CD1c-positive myeloid dendritic cell (primary cell): ENCODE data around the gene TNFRSF19.
"Not testable (repeated sequence)": the region's sequence is repeated elsewhere in the genome, so short reads cannot be mapped to it uniquely, and the experiment has no call there.

ENCODE experiments used
- DNase-seq: peaks from one replicate; pipeline ENCODE4 v3.0.0-alpha.2; 2016; ENCODE audit errors: extremely low spot score

The TNFRSF19 gene

DNA sequence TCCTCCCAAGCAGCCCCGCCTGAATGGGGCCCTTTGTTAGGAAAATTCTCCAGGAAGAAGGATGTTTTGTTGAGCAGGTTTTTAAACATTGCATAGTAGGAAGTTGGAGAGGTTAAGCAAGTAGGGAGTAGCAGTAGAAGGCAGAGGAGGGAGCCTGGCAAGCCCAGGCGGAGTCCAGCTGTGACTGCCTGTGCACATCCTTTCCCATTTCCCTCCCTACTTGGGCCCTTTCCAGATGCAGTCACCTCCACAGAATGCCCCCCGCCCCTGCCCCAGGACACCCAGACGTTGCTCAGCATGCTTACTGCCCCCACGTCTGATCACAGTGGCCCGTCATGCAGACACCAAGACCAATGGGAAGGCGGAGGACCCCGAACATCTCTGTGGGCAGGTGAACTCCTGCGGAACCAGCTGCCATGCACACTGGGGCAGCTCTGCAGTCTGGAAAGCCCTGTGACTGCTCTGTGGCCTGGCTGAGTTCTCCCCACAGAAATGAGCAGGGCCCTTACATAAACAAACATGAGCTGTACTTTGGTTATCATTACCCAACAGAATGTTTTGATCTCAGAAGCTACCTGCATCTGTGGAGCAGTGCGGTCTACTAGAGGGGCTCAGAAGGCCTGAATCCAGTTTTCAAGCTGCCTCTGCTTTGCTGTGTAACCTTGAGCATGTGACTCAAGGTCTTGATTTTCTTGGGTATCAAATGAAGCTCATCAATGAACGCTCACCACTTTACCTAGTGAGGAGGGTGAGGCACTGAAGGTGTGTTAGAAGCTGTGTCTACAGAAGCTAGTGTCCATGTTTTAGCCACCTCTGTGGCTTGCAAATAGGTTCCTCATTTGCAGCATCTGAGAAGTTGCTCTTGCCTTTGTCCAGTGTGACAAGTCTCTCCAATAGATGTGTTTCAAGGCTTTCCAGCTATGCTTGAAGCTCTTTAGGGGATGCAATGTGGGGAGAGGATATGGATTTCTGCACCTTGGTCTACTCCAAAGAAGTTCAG, 84.2 kb downstream of the TNFRSF19 start:
- DNase-seq: no peak

GRCh38 chr13:23655321-23655720, 85.1 kb downstream of the TNFRSF19 start:
- no peak for DNase-seq

GRCh38 chr13:23656637-23657371, 86.6 kb downstream of the TNFRSF19 start:
- peak; percentile 87 for DNase-seq

GRCh38 chr13:23658929-23659541, 88.8 kb downstream of the TNFRSF19 start:
- DNase-seq: no peak

- no peak for DNase-seq
Measured at GRCh38 chr13:23660249-23660648, 90.0 kb downstream of the TNFRSF19 start.

DNA sequence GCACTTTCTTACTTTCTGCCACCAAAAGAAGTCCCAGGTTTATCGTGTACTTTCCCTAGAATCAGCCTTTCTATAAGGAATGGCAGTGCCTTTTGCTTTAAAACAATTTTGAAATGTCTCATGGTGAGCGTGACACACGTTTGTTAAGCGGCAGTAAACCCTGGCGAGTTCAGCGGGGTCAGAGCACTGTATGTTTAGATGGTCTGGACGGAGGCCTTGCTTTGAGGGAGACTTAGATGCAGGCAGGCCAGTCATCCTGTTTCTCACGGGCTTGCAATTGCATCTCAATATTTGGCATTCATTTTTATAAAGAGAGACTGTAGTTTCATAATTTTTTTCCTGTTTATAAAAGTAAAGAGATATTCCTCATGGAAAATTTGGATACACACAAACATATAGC, 96.4 kb downstream of the TNFRSF19 start:
- no peak for DNase-seq

DNA sequence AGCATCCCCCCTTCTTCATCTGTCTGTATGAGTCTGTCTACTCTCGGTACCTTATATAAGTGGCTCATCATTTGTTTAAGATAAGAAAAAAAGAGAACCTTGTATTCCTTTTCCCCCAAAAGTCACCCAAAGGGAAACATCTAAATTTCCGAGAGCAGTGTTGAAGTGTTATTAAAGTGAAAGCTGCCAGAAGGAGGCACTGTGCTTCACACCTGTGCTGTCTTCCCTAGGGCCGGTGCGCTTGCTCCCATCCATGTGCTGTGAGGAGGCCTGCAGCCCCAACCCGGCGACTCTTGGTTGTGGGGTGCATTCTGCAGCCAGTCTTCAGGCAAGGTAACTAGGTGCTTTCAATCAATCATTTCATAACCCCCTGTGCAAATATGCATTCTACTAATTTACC, 97.5 kb downstream of the TNFRSF19 start:
- DNase-seq: no peak

- DNase-seq: no peak
Measured at GRCh38 chr13:23668562-23668961, 98.3 kb downstream of the TNFRSF19 start.

GRCh38 chr13:23670793-23671192, 100.6 kb downstream of the TNFRSF19 start:
- DNase-seq: no peak

DNA sequence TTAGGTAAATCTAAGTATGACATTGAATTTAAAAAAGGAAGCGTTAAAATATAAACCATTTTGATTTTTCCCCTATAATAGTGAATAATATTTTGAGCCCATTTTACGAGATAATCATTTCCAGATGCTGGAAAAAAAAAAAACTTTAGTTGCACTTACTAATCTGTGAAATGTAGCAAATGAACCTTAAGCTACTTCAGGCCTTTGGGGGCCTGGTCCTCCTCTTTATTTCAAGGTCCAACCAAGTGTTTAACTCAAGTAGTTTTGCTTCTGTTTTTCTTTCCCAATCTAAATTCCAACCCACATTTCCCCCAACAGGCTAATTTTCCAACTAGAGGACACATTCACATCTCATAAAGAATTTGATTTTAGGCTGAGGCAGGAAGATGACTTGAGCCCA, 101.2 kb downstream of the TNFRSF19 start:
- DNase-seq: no peak

DNA sequence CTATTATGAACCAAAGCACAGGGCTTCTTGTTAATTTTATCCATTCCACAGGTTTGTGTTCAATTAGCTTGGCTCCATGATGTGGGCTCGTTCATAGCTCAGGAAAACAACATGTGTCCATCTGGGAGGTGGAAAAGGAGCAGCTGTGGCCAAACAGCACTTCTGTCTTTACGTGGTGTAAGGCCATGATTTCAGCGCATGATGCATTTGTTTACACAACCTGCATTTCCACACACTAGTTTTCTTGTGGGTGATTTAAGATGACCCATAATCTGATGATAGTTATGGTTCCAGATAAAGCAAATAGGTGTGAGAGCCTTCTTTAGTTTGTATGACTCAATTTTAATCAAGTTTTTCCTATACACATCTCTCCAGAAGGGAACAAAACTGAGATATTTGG, 101.7 kb downstream of the TNFRSF19 start:
- no peak for DNase-seq

DNA sequence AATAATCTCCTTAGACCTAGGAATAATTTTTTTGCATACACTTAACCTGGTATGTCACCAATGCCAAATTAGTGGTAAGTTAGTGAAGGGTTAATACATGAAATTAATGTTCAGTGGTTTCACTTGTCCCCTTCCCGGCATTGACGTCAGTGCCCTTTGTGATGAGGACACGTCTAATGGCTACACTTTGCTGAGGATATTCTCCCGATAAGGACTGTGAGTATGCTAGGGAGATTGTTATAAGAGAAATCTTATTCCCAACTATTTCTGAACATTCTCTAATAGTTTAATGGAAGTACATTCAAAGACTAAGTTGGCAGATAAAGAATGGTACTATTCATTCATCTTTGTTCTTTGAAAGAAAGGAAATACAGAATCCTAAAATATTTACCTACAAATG, 102.4 kb downstream of the TNFRSF19 start:
- no peak for DNase-seq

- no peak for DNase-seq
Measured at GRCh38 chr13:23673354-23673753, 103.1 kb downstream of the TNFRSF19 start.

DNA sequence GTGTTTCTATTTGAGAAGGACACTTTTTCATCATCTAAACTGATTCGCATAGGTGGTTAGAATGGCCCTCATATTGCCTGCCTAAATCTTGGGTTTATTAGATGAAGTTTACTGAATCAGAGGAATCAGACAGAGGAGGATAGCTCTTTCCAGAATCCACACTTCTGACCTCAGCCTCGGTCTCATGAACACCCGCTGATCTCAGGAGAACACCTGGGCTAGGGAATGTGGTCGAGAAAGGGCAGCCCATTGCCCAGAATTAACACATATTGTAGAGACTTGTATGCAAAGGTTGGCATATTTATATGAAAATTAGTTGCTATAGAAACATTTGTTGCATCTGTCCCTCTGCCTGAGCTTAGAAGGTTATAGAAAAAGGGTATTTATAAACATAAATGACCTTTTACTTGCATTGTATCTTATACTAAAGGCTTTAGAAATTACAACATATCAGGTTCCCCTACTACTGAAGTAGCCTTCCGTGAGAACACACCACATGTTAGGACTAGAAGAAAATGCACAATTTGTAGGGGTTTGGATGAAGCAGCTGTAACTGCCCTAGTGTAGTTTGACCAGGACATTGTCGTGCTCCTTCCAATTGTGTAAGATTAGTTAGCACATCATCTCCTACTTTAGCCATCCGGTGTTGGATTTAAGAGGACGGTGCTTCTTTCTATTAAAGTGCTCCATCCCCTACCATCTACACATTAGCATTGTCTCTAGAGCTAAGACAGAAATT, 103.8 kb downstream of the TNFRSF19 start:
- DNase-seq: no peak

GRCh38 chr13:23674795-23675640, 104.8 kb downstream of the TNFRSF19 start:
- DNase-seq: no peak

DNA sequence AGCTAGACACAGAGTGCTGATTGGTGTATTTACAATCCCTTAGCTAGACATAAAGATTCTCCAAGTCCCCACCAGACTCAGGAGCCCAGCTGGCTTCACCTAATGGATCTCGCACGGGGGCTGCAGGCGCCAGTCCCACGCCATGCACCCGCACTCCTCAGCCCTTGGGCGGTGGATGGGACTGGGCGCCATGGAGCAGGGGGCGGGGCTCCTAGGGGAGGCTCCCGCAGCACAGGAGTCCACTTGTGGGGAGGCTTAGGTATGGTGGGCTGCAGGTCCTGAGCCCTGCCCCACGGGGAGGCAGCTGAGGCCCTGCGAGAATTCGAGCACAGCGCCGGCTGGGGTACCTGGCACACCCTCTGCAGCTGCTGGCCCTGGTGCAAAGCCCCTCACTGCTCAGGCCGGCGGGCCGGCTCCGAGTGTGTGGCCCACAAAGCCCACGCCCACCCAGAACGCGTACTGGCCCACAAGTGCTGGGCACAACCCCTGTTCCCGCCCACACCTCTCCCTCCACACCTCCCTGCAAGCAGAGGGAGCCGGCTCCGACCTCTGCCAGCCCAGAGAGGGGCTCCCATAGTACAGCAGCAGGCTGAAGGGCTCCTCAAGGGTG, 107.6 kb downstream of the TNFRSF19 start:
- DNase-seq: not testable (repeated sequence)

GRCh38 chr13:23678795-23679194, 108.6 kb downstream of the TNFRSF19 start:
- DNase-seq: no peak

DNA sequence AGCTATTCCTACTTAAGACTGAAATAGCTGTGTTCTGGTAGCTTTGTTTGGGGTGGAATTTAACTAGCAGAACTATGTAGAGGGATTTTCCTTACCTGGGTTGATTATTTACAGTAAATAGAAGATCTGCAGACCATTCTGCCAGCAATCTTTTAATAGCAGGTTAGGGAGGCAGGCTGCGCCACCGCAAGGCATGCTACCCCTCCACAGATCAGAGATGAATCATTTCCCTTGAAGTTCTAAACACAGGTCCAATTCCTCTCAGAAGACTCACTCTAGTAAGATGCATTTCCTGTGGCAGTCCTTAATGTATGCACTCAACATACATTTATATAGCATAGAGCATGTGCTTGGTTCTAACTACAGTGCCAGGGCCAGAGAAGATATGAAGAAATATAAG, 109.0 kb downstream of the TNFRSF19 start:
- no peak for DNase-seq

DNA sequence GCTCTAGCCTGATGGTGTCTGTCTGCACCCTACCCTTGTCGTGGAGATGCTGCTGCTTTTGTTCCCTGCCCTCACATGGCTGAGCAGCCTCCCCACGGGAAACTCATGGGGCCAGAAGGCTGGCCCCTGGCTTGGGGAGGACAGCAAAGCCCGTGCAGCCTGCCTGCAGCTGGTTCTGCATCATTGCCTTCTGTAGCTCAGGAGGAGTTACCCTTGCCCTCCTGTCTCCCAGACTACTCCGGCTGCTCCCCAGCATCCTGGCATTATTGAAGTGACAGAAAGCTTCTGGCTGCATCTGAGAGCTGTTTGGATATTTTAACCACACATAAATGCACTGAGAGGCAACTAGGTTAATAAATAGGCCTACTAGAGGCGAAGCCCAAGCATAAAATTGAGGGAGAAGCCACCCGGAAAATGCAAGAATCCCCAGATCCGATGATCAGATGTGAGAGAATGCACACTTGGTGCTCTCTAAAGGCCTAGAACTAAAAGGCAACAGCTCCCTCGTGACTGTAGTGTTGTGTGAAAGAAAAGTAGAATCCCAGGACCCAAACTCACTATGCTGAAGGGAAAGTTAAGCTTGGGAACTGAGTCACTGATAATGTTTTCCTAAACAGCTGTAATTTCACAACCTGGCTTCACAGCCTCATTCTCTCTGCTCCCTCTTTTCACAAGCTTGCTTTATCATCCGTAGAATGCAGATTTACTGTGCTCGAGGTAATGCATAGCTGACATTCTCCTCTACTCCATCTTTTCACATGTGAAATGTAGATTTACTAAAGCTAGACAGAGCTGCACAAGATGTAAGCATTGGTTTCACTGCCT, 110.8 kb downstream of the TNFRSF19 start:
- no peak for DNase-seq
